IMR-90 (cell line): ENCODE measurements around the gene SART1. TPM values are rescaled to one million over a fixed set of nuclear protein-coding genes. Genes with fewer than 3 reads are reported as not detected.

Experiments
- ATAC-seq: fragments of 200-7000 bp; cut with Tn5 transposase; 2 replicates; pipeline ENCODE4 v1.9.1; 2020; ENCODE audit warnings: low read depth, mild to moderate bottlenecking, moderate library complexity
- BruUV-seq: library from RNA; stranded (reverse); fragments of 400-500 nt; replicated peaks from 2 replicates; lab custom pipeline; 2021; lab: Mats Ljungman, UMichigan
- CTCF ChIA-PET: fragments of 300-600 bp; formaldehyde crosslinking; extraction: SDS; loops from one replicate; lab custom pipeline; 2021; ENCODE audit warnings: antibody characterized with exemption; lab: Yijun Ruan, JAX
- POLR2A ChIA-PET: fragments of 300-600 bp; sonication (Branson Sonifier 250); formaldehyde crosslinking; loops from one replicate; lab custom pipeline; 2022; ENCODE audit warnings: antibody characterized with exemption; ENCODE audit not compliant: unreplicated experiment; lab: Charles Lee
- DNase-seq: peaks from one replicate; pipeline ENCODE4 v3.0.0; 2013
- H2AFZ ChIP-seq: replicated peaks from 2 replicates; pipeline ENCODE3; 2013; ENCODE audit warnings: low read length, mild to moderate bottlenecking; ENCODE audit not compliant: poor library complexity
- H2AK5ac ChIP-seq: 2 replicates; pipeline ENCODE4 v1.6.1; 2013; ENCODE audit warnings: low read depth, low read length, inconsistent platforms
- H2AK9ac ChIP-seq: replicated peaks from 2 replicates; pipeline ENCODE3; 2013; ENCODE audit warnings: mild to moderate bottlenecking, low read depth, low read length, moderate library complexity; ENCODE audit not compliant: poor library complexity
- H2BK120ac ChIP-seq: 2 replicates; pipeline ENCODE4 v1.6.1; 2013; ENCODE audit warnings: low read depth, low read length, inconsistent platforms
- H2BK15ac ChIP-seq: 3 replicates; pipeline ENCODE4 v1.6.1; 2013; ENCODE audit warnings: low read depth, low read length, inconsistent platforms
- H2BK20ac ChIP-seq: 2 replicates; pipeline ENCODE4 v1.6.1; 2013; ENCODE audit warnings: low read depth, mild to moderate bottlenecking, inconsistent platforms, low read length, moderate library complexity
- H2BK5ac ChIP-seq: 2 replicates; pipeline ENCODE4 v1.6.1; 2013; ENCODE audit warnings: mild to moderate bottlenecking, low read depth, low read length, inconsistent platforms; ENCODE audit not compliant: poor library complexity, severe bottlenecking
- H3K14ac ChIP-seq: replicated peaks from 2 replicates; pipeline ENCODE4 v1.6.1; 2013; ENCODE audit warnings: low read depth, low read length, inconsistent platforms
- H3K18ac ChIP-seq: 2 replicates; pipeline ENCODE4 v1.6.1; 2013; ENCODE audit warnings: low read depth, low read length, control low read depth
- H3K23ac ChIP-seq: 2 replicates; pipeline ENCODE4 v1.6.1; 2013; ENCODE audit warnings: low read depth, low read length, inconsistent platforms
- H3K27ac ChIP-seq: 2 replicates; pipeline ENCODE4 v1.5.1; 2013; ENCODE audit warnings: mild to moderate bottlenecking, control low read depth, low read length; ENCODE audit not compliant: insufficient read depth
- H3K27me3 ChIP-seq: 2 replicates; pipeline ENCODE4 v1.6.1; 2013; ENCODE audit warnings: low read length; ENCODE audit not compliant: control insufficient read depth, insufficient read depth
- H3K36me3 ChIP-seq: 2 replicates; pipeline ENCODE4 v1.6.1; 2013; ENCODE audit warnings: low read length, mixed read lengths; ENCODE audit not compliant: control insufficient read depth, insufficient read depth
- H3K4ac ChIP-seq: 2 replicates; pipeline ENCODE4 v1.6.1; 2013; ENCODE audit warnings: low read depth, low read length, inconsistent platforms
- H3K4me1 ChIP-seq: 2 replicates; pipeline ENCODE4 v1.6.1; 2013; ENCODE audit warnings: low read length, mixed read lengths; ENCODE audit not compliant: control insufficient read depth, insufficient read depth
- H3K4me2 ChIP-seq: 2 replicates; pipeline ENCODE4 v1.6.1; 2013; ENCODE audit warnings: low read depth, mild to moderate bottlenecking, control low read depth, low read length, moderate library complexity
- H3K4me3 ChIP-seq: 2 replicates; pipeline ENCODE4 v1.5.1; 2013; ENCODE audit warnings: low read depth, mild to moderate bottlenecking, control low read depth, low read length, moderate library complexity; ENCODE audit not compliant: insufficient read depth
- H3K56ac ChIP-seq: 2 replicates; pipeline ENCODE4 v1.6.1; 2013; ENCODE audit warnings: low read length, inconsistent platforms; ENCODE audit not compliant: insufficient read depth; ENCODE audit errors: extremely low read depth
- H3K79me1 ChIP-seq, 2 experiments: 2 replicates each; pipeline ENCODE4 v1.6.1; 2013; ENCODE audit warnings: low read length in 2 of 2, inconsistent platforms in 1 of 2, low read depth in 1 of 2
- H3K9ac ChIP-seq: 2 replicates; pipeline ENCODE4 v1.6.1; 2013; ENCODE audit warnings: low read depth, low read length, control low read depth
- H3K9me1 ChIP-seq: 2 replicates; pipeline ENCODE4 v1.6.1; 2013; ENCODE audit warnings: low read length, inconsistent platforms; ENCODE audit not compliant: insufficient read depth
- H3K9me3 ChIP-seq: 2 replicates; pipeline ENCODE4 v1.6.1; 2013; ENCODE audit warnings: low read length; ENCODE audit not compliant: control insufficient read depth, insufficient read depth
- H4K20me1 ChIP-seq: 2 replicates; pipeline ENCODE4 v1.6.1; 2013; ENCODE audit warnings: low read length, inconsistent platforms; ENCODE audit not compliant: insufficient read depth
- H4K5ac ChIP-seq: 2 replicates; pipeline ENCODE4 v1.6.1; 2013; ENCODE audit warnings: mild to moderate bottlenecking, low read depth, low read length, control low read depth
- H4K8ac ChIP-seq, 2 experiments: 2 replicates each; pipeline ENCODE4 v1.6.1; 2013; ENCODE audit warnings: low read depth in 2 of 2, low read length in 2 of 2, control low read depth in 1 of 2, inconsistent platforms in 1 of 2
- H4K91ac ChIP-seq: 2 replicates; pipeline ENCODE4 v1.6.1; 2013; ENCODE audit warnings: low read depth, low read length, inconsistent platforms; ENCODE audit not compliant: insufficient read depth
- BHLHE40 ChIP-seq: fragments of 150-350 bp; IDR thresholded peaks from 2 replicates; pipeline ENCODE4 v1.6.1; 2016; ENCODE audit warnings: mild to moderate bottlenecking, low read depth, low read length
- CEBPB ChIP-seq: IDR thresholded peaks from 2 replicates; pipeline ENCODE4 v1.6.1; 2012; ENCODE audit warnings: low read depth, low read length, improper control_type of control experiment
- CHD1 ChIP-seq: IDR thresholded peaks from 2 replicates; pipeline ENCODE4 v1.6.1; 2012; ENCODE audit warnings: low read depth, low read length, improper control_type of control experiment
- ELK1 ChIP-seq: fragments of 150-350 bp; IDR thresholded peaks from 2 replicates; pipeline ENCODE4 v1.6.1; 2016; ENCODE audit warnings: low read depth, mild to moderate bottlenecking, low read length, moderate library complexity, borderline replicate concordance
- FOS ChIP-seq: fragments of 150-350 bp; IDR thresholded peaks from 2 replicates; pipeline ENCODE4 v1.6.1; 2016; ENCODE audit warnings: low read depth, low read length
- MAFK ChIP-seq: IDR thresholded peaks from 2 replicates; pipeline ENCODE4 v1.6.1; 2012; ENCODE audit warnings: low read depth, low read length, improper control_type of control experiment
- MAZ ChIP-seq: IDR thresholded peaks from 2 replicates; pipeline ENCODE4 v1.6.1; 2012; ENCODE audit warnings: low read depth, mild to moderate bottlenecking, low read length, improper control_type of control experiment, moderate library complexity, borderline replicate concordance
- MXI1 ChIP-seq: IDR thresholded peaks from 2 replicates; pipeline ENCODE4 v1.6.1; 2012; ENCODE audit warnings: low read depth, mild to moderate bottlenecking, low read length, moderate library complexity, borderline replicate concordance
- NFE2L2 ChIP-seq: fragments of 150-350 bp; IDR thresholded peaks from 2 replicates; pipeline ENCODE4 v1.6.1; 2016; ENCODE audit warnings: low read depth, mild to moderate bottlenecking, low read length
- POLR2A ChIP-seq: IDR thresholded peaks from 2 replicates; pipeline ENCODE4 v1.6.1; 2012; ENCODE audit warnings: mild to moderate bottlenecking, low read depth, low read length
- RAD21 ChIP-seq: IDR thresholded peaks from 2 replicates; pipeline ENCODE4 v1.6.1; 2012; ENCODE audit warnings: low read length, improper control_type of control experiment
- RCOR1 ChIP-seq: IDR thresholded peaks from 2 replicates; pipeline ENCODE4 v1.6.1; 2012; ENCODE audit warnings: mild to moderate bottlenecking, low read length, improper control_type of control experiment; ENCODE audit not compliant: insufficient replicate concordance
- RFX5 ChIP-seq: IDR thresholded peaks from 2 replicates; pipeline ENCODE4 v1.8.0; 2012; ENCODE audit warnings: low read depth, mild to moderate bottlenecking, low read length, moderate library complexity
- SMC3 ChIP-seq: fragments of 150-350 bp; IDR thresholded peaks from 2 replicates; pipeline ENCODE4 v1.6.1; 2016; ENCODE audit warnings: low read depth, mild to moderate bottlenecking, antibody characterized with exemption, low read length, moderate library complexity
- USF2 ChIP-seq: fragments of 150-350 bp; IDR thresholded peaks from 2 replicates; pipeline ENCODE4 v1.6.1; 2017; ENCODE audit warnings: mild to moderate bottlenecking, antibody characterized with exemption, low read length, low read depth
- WGBS, 2 experiments: methylation state at CpG; one replicate each; pipeline versions ENCODE4 v1.1.5 to v1.1.7; 2013; ENCODE audit warnings: missing lambda C conversion rate in 2 of 2; ENCODE audit not compliant: insufficient read length in 1 of 2; ENCODE audit errors: extremely low coverage in 2 of 2; 5-methylcytosine and 5-hydroxymethylcytosine counted together
- dilution Hi-C: fragments of 300-500 bp; cut with HindIII; formaldehyde crosslinking; loops from one replicate; pipeline ENCODE4 v1.14.3; 2018; ENCODE audit warnings: low sequenced_read_pairs; ENCODE audit not compliant: unreplicated experiment
- in situ Hi-C: fragments of 300-500 bp; cut with MboI; formaldehyde crosslinking; loops from 3 replicates; pipeline ENCODE4 v1.14.3; 2019; ENCODE audit warnings: low sequenced_read_pairs, inconsistent platforms, mixed read lengths
- intact Hi-C: fragments of 100-400 bp; cut with micrococcal nuclease; formaldehyde crosslinking; loops from 2 replicates; pipeline ENCODE4 v1.10.0; 2022
- polyA plus RNA-seq, 3 experiments: library from polyadenylated mRNA; depleted of rRNA; stranded (reverse); fragments of >200 nt; gene quantifications; 2 replicates each; pipeline ENCODE4 v1.2.3, GENCODE V29; 2012; ENCODE audit warnings: low replicate concordance in 1 of 3
- total RNA-seq: library from RNA; depleted of rRNA; stranded (reverse); fragments of >200 nt; gene quantifications from 2 replicates; pipeline ENCODE4 v1.2.3, GENCODE V29; 2012
- TF ChIP-seq, protein P1 (sequence below): conservative IDR thresholded peaks from 2 replicates; pipeline ENCODE4 v1.5.1; 2012; ENCODE audit warnings: mild to moderate bottlenecking, low read depth, low read length, improper control_type of control experiment

SART1 gene
- total and polyA plus RNA-seq, 2 of the 4 experiments (the other 2 are of a cell fraction): 25.5 to 43.5 TPM

DNA sequence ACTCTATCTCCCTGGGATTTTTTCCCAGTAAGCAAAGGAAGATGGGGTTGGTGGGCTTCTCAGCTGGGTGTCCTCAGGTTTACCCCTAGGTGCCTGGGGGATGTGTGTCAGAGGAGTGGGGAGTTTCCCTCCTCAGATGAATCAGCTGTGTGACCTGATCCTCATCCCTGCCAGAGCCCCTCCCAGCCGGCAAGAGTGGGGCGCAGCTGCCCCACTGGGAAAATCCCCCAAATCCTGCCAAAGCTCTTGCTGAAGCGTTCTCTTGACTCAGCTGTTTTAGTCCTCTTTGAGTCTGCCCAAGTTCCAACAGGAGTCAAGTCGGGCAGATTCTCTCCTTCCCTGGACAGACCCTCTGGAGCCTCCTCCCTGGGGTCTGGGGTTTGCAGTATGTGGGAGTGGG is 48.7 kb upstream of the SART1 start:
- Histone ChIP-seq H2BK5ac (peak overlapping the region; percentile 100), H3K56ac (peak overlapping the region; percentile 21), H2AFZ (peak overlapping the region; percentile 76), H4K8ac (peak overlapping the region; percentile 99), H3K23ac (peak overlapping the region; percentile 90), H3K14ac (peak overlapping the region; percentile 97), H3K4ac (peak overlapping the region; percentile 100), H3K9me3 (no peaks in the 10 kb centered on the region), H4K20me1 (no peaks in the 10 kb centered on the region), H2AK5ac (peak overlapping the region; percentile 98), H3K27me3 (no peaks in the 10 kb centered on the region), H3K4me2 (no peak overlapping the region; the same call in 1 of the 2 replicates), H3K4me3 (no peak overlapping the region), H3K18ac (peak overlapping the region; percentile 85), H3K4me1 (peaks cover 52% of the 10 kb centered on the region), H2BK20ac (peak overlapping the region; percentile 93), H3K36me3 (peaks cover 11% of the 10 kb centered on the region), H4K91ac (peak overlapping the region; percentile 99), H3K79me1 (peaks cover 23 to 81% of the 10 kb centered on the region in 2 experiments; a peak in 3 of 4 replicates), H3K9me1 (peaks cover 40% of the 10 kb centered on the region), H3K27ac (peak overlapping the region; percentile 88), H2BK120ac (peak overlapping the region; percentile 100), H4K5ac (peak overlapping the region; percentile 91; the same call in 1 of the 2 replicates), H2AK9ac (peak overlapping the region; percentile 98), H3K9ac (peak overlapping the region; percentile 65), H2BK15ac (peak overlapping the region; percentile 100)
- CTCF ChIA-PET: no interaction called here
- in situ Hi-C loops: no loop called here
- dilution Hi-C loops: no loop called here
- POLR2A ChIA-PET: interaction anchor here (0.6 to 1.7 kb wide), 3 partner anchors 10 to 22 kb away, joined by 3 to 6 read pairs (median 4); partner anchors contain the start of gene CCDC85B
- no TSS peak for BruUV-seq
- TF ChIP-seq NFE2L2 (peak; percentile 67), MXI1 (no peak), FOS (peak; percentile 79; the same call in 1 of the 2 replicates), ELK1 (no peak), BHLHE40 (no peak), RAD21 (no peak), POLR2A (peak; percentile 47; the same call in 1 of the 2 replicates), CEBPB (no peak), MAZ (peak; percentile 92), SMC3 (no peak), RFX5 (no peak), MAFK (peak; percentile 78), CHD1 (no peak), USF2 (no peak), RCOR1 (no peak)
- TF ChIP-seq, protein P1, sequence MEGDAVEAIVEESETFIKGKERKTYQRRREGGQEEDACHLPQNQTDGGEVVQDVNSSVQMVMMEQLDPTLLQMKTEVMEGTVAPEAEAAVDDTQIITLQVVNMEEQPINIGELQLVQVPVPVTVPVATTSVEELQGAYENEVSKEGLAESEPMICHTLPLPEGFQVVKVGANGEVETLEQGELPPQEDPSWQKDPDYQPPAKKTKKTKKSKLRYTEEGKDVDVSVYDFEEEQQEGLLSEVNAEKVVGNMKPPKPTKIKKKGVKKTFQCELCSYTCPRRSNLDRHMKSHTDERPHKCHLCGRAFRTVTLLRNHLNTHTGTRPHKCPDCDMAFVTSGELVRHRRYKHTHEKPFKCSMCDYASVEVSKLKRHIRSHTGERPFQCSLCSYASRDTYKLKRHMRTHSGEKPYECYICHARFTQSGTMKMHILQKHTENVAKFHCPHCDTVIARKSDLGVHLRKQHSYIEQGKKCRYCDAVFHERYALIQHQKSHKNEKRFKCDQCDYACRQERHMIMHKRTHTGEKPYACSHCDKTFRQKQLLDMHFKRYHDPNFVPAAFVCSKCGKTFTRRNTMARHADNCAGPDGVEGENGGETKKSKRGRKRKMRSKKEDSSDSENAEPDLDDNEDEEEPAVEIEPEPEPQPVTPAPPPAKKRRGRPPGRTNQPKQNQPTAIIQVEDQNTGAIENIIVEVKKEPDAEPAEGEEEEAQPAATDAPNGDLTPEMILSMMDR: no peak
- WGBS, 2 experiments: 13% methylated on average over 2 of the region's 4 CpGs; no CpG with 5 or more reads in 1 of the 2 experiments
- intact Hi-C loops: no loop called here
- no peak for ATAC-seq
- DNase-seq: peak; percentile 91
